NOMO-1 treated with DMSO at 0.1 percent for 48 hours (cell line): ENCODE results near the gene C11orf21.

Experiments used
- DNase-seq: peaks from one replicate; lab custom pipeline; 2025; ENCODE audit not compliant: unreplicated experiment; lab: John Stamatoyannopoulos, UW

C11orf21 gene

GRCh38 chr11:2321311-2321683, 19.6 kb upstream of the C11orf21 start:
- no peak for DNase-seq

- no peak for DNase-seq
These were observed 19.0 kb upstream of the C11orf21 start for GRCh38 chr11:2320568-2321310.

- DNase-seq, result no peak
These were observed 18.2 kb upstream of the C11orf21 start for GRCh38 chr11:2319791-2320472.

- DNase-seq, result no peak
These were observed 17.0 kb upstream of the C11orf21 start for GRCh38 chr11:2318707-2319106.

- DNase-seq, result no peak
These were observed 16.4 kb upstream of the C11orf21 start for GRCh38 chr11:2318123-2318522.

GRCh38 chr11:2317354-2318050, 15.8 kb upstream of the C11orf21 start:
- DNase-seq, result no peak

- no peak for DNase-seq
These were observed 15.2 kb upstream of the C11orf21 start for GRCh38 chr11:2316963-2317244.

- no peak for DNase-seq
These were observed 14.6 kb upstream of the C11orf21 start for GRCh38 chr11:2316169-2316962.

GRCh38 chr11:2315395-2316168, 13.9 kb upstream of the C11orf21 start:
- no peak for DNase-seq

- DNase-seq, result no peak
These were observed 13.0 kb upstream of the C11orf21 start for GRCh38 chr11:2314525-2315394.

- DNase-seq, result no peak
These were observed 12.4 kb upstream of the C11orf21 start for GRCh38 chr11:2314136-2314524.

- DNase-seq, result no peak
These were observed 11.6 kb upstream of the C11orf21 start for GRCh38 chr11:2313051-2313951.

- DNase-seq, result no peak
These were observed 10.7 kb upstream of the C11orf21 start for GRCh38 chr11:2312232-2313042.

- DNase-seq, result no peak
These were observed 9.8 kb upstream of the C11orf21 start for GRCh38 chr11:2311353-2312133.

- no peak for DNase-seq
These were observed 9.2 kb upstream of the C11orf21 start for GRCh38 chr11:2310786-2311352.

- no peak for DNase-seq
These were observed 8.5 kb upstream of the C11orf21 start for GRCh38 chr11:2310073-2310785.
